ENCODE results near the gene ZNF599.
"Not testable (repeated sequence)": the region's sequence is repeated elsewhere in the genome, so short reads cannot be mapped to it uniquely, and the experiment has no call there.

The ZNF599 gene

GRCh38 chr19:34772697-34773554 lies at the start of gene ZNF599:
Gene ZNF599 (minus strand): TSS chr19:34773215. CDS start chr19:34772841, 374 bp downstream.
- Mint-ChIP-seq H3K4me1 (peaks cover 18% of the 10 kb centered on the region), H3K4me3 (peak within 1 kb of the TSS; percentile 96), H3K36me3 (peaks cover 5% of the 10 kb centered on the region), H3K27ac (peak within 1 kb of the TSS; percentile 94), H3K27me3 (peaks cover 2% of the 10 kb centered on the region), H3K9me3 (peaks cover 5% of the 10 kb centered on the region)

- Mint-ChIP-seq H3K4me3 (no peak overlapping the region), H3K36me3 (peaks cover 28% of the 10 kb centered on the region), H3K4me1 (no peaks in the 10 kb centered on the region), H3K27ac (no peak overlapping the region), H3K27me3 (no peaks in the 10 kb centered on the region), H3K9me3 (no peaks in the 10 kb centered on the region)
These were observed 45.3 kb upstream of the ZNF599 start for GRCh38 chr19:34818270-34818669.

- no peak overlapping the region for H3K4me3 Mint-ChIP-seq
- no peaks in the 10 kb centered on the region for H3K27me3 Mint-ChIP-seq
- H3K4me1 Mint-ChIP-seq: no peaks in the 10 kb centered on the region
- H3K9me3 Mint-ChIP-seq: no peaks in the 10 kb centered on the region
- peaks cover 28% of the 10 kb centered on the region for H3K36me3 Mint-ChIP-seq
- H3K27ac Mint-ChIP-seq: no peak overlapping the region
These were observed 43.7 kb upstream of the ZNF599 start for GRCh38 chr19:34816708-34817107.

GRCh38 chr19:34808566-34808965 lies 35.6 kb upstream of the ZNF599 start:
- Mint-ChIP-seq H3K36me3 (peaks cover 20% of the 10 kb centered on the region), H3K4me1 (no peaks in the 10 kb centered on the region), H3K27ac (no peak overlapping the region), H3K9me3 (peaks cover 15% of the 10 kb centered on the region), H3K27me3 (no peaks in the 10 kb centered on the region), H3K4me3 (no peak overlapping the region)

GRCh38 chr19:34806976-34807860 lies 34.2 kb upstream of the ZNF599 start:
- Mint-ChIP-seq H3K4me1 (no peaks in the 10 kb centered on the region), H3K4me3 (no peak overlapping the region), H3K9me3 (peaks cover 15% of the 10 kb centered on the region), H3K36me3 (peaks cover 22% of the 10 kb centered on the region), H3K27ac (no peak overlapping the region), H3K27me3 (no peaks in the 10 kb centered on the region)

- peaks cover 22% of the 10 kb centered on the region for H3K9me3 Mint-ChIP-seq
- no peak overlapping the region for H3K4me3 Mint-ChIP-seq
- peaks cover 22% of the 10 kb centered on the region for H3K36me3 Mint-ChIP-seq
- no peaks in the 10 kb centered on the region for H3K27me3 Mint-ChIP-seq
- no peak overlapping the region for H3K27ac Mint-ChIP-seq
- H3K4me1 Mint-ChIP-seq: no peaks in the 10 kb centered on the region
These were observed 31.1 kb upstream of the ZNF599 start for GRCh38 chr19:34804115-34804514.

GRCh38 chr19:34796953-34797352 lies 23.9 kb upstream of the ZNF599 start:
- Mint-ChIP-seq H3K36me3 (peaks cover 22% of the 10 kb centered on the region), H3K9me3 (peaks cover 26% of the 10 kb centered on the region), H3K4me1 (peaks cover 18% of the 10 kb centered on the region)
- not testable (repeated sequence) for H3K4me3 Mint-ChIP-seq, H3K27me3 Mint-ChIP-seq, H3K27ac Mint-ChIP-seq

GRCh38 chr19:34794066-34794960 lies 21.3 kb upstream of the ZNF599 start:
- peaks cover 14% of the 10 kb centered on the region for H3K9me3 Mint-ChIP-seq
- peaks cover 16% of the 10 kb centered on the region for H3K36me3 Mint-ChIP-seq
- H3K27ac Mint-ChIP-seq: peak overlapping the region; percentile 63
- H3K4me3 Mint-ChIP-seq: no peak overlapping the region
- H3K27me3 Mint-ChIP-seq: no peaks in the 10 kb centered on the region
- H3K4me1 Mint-ChIP-seq: peaks cover 18% of the 10 kb centered on the region

- H3K9me3 Mint-ChIP-seq: peaks cover 10% of the 10 kb centered on the region
- no peaks in the 10 kb centered on the region for H3K27me3 Mint-ChIP-seq
- H3K4me3 Mint-ChIP-seq: peak overlapping the region; percentile 26
- peaks cover 13% of the 10 kb centered on the region for H3K36me3 Mint-ChIP-seq
- peak overlapping the region; percentile 63 for H3K27ac Mint-ChIP-seq
- H3K4me1 Mint-ChIP-seq: peaks cover 18% of the 10 kb centered on the region
These were observed 20.6 kb upstream of the ZNF599 start for GRCh38 chr19:34793565-34793964.

- Mint-ChIP-seq H3K4me1 (peaks cover 3% of the 10 kb centered on the region), H3K36me3 (peaks cover 15% of the 10 kb centered on the region)
These were observed 15.1 kb upstream of the ZNF599 start for GRCh38 chr19:34788074-34788473.

GRCh38 chr19:34787059-34787824 lies 14.2 kb upstream of the ZNF599 start:
- H3K27ac Mint-ChIP-seq: no peak overlapping the region
- H3K9me3 Mint-ChIP-seq: peaks cover 2% of the 10 kb centered on the region
- H3K4me1 Mint-ChIP-seq: no peaks in the 10 kb centered on the region
- no peak overlapping the region for H3K4me3 Mint-ChIP-seq
- H3K27me3 Mint-ChIP-seq: no peaks in the 10 kb centered on the region
- H3K36me3 Mint-ChIP-seq: peaks cover 9% of the 10 kb centered on the region

More at GRCh38 chr19:34788074-34788473, 15.1 kb upstream of the ZNF599 start:
- peaks cover 6% of the 10 kb centered on the region for H3K9me3 Mint-ChIP-seq
- H3K4me3 Mint-ChIP-seq: no peak overlapping the region
- H3K27ac Mint-ChIP-seq: no peak overlapping the region
- no peaks in the 10 kb centered on the region for H3K27me3 Mint-ChIP-seq

- no peak overlapping the region for H3K4me3 Mint-ChIP-seq
These were observed 13.2 kb upstream of the ZNF599 start for GRCh38 chr19:34786236-34786635.

GRCh38 chr19:34779652-34780051 lies 6.6 kb upstream of the ZNF599 start:
- peaks cover 2% of the 10 kb centered on the region for H3K27me3 Mint-ChIP-seq
- H3K27ac Mint-ChIP-seq: no peak overlapping the region
- no peak overlapping the region for H3K4me3 Mint-ChIP-seq
- peaks cover 5% of the 10 kb centered on the region for H3K9me3 Mint-ChIP-seq
- H3K36me3 Mint-ChIP-seq: peaks cover 3% of the 10 kb centered on the region
- H3K4me1 Mint-ChIP-seq: no peaks in the 10 kb centered on the region

More at GRCh38 chr19:34786236-34786635, 13.2 kb upstream of the ZNF599 start:
- Mint-ChIP-seq H3K9me3 (no peaks in the 10 kb centered on the region), H3K36me3 (peaks cover 7% of the 10 kb centered on the region), H3K27ac (no peak overlapping the region), H3K27me3 (no peaks in the 10 kb centered on the region), H3K4me1 (no peaks in the 10 kb centered on the region)

- Mint-ChIP-seq H3K27me3 (peaks cover 2% of the 10 kb centered on the region), H3K36me3 (peaks cover 1% of the 10 kb centered on the region), H3K4me1 (peaks cover under 1% of the 10 kb centered on the region), H3K4me3 (no peak overlapping the region), H3K27ac (no peak overlapping the region), H3K9me3 (peaks cover 5% of the 10 kb centered on the region)
These were observed 5.3 kb upstream of the ZNF599 start for GRCh38 chr19:34778342-34778741.
